ENCODE results near the gene GLDC.

DNA sequence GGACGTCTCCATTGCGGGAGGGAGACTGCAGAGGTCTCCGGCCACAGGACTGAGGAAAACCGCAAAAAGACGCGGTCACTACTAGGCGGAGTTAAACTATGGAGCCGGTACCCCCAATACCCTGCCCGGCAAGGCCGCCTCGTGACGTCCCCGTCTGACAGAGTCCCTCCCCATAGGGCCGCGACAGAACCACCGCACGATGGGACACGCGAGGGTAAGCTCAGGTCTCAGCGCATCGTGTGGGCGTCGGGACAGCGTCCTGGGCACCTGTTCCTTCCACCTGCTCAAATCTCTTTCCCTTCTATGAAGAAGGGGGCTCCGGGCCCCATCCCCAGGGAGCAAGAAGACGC, 35.2 kb upstream of the GLDC start:
- TF ChIP-seq, protein P1, sequence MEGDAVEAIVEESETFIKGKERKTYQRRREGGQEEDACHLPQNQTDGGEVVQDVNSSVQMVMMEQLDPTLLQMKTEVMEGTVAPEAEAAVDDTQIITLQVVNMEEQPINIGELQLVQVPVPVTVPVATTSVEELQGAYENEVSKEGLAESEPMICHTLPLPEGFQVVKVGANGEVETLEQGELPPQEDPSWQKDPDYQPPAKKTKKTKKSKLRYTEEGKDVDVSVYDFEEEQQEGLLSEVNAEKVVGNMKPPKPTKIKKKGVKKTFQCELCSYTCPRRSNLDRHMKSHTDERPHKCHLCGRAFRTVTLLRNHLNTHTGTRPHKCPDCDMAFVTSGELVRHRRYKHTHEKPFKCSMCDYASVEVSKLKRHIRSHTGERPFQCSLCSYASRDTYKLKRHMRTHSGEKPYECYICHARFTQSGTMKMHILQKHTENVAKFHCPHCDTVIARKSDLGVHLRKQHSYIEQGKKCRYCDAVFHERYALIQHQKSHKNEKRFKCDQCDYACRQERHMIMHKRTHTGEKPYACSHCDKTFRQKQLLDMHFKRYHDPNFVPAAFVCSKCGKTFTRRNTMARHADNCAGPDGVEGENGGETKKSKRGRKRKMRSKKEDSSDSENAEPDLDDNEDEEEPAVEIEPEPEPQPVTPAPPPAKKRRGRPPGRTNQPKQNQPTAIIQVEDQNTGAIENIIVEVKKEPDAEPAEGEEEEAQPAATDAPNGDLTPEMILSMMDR (IDR thresholded peaks at IDR 0.05): no peak
- TF ChIP-seq POLR2A (IDR thresholded peaks at IDR 0.05) (no peak), EP300 (IDR thresholded peaks at IDR 0.05) (no peak)

Data from tibial nerve (tissue), 4 donors.